Measurements from ENCODE around the gene MTARC2.

- no peak for TF ChIP-seq POLR2A (IDR thresholded peaks at IDR 0.05)
- TF ChIP-seq, protein P1, sequence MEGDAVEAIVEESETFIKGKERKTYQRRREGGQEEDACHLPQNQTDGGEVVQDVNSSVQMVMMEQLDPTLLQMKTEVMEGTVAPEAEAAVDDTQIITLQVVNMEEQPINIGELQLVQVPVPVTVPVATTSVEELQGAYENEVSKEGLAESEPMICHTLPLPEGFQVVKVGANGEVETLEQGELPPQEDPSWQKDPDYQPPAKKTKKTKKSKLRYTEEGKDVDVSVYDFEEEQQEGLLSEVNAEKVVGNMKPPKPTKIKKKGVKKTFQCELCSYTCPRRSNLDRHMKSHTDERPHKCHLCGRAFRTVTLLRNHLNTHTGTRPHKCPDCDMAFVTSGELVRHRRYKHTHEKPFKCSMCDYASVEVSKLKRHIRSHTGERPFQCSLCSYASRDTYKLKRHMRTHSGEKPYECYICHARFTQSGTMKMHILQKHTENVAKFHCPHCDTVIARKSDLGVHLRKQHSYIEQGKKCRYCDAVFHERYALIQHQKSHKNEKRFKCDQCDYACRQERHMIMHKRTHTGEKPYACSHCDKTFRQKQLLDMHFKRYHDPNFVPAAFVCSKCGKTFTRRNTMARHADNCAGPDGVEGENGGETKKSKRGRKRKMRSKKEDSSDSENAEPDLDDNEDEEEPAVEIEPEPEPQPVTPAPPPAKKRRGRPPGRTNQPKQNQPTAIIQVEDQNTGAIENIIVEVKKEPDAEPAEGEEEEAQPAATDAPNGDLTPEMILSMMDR (IDR thresholded peaks at IDR 0.05) = no peak
Observed at GRCh38 chr1:220772846-220773245, 24.7 kb downstream of the MTARC2 start.

Data from right lobe of liver (tissue), 4 donors.